22Rv1 (cell line): ENCODE data around the gene WASHC4.

Experiments
- ZFX ChIP-seq: fragments of 450-650 bp; IDR thresholded peaks from 2 replicates; pipeline ENCODE4 v1.6.1; 2017; ENCODE audit warnings: antibody characterized with exemption, borderline replicate concordance
- TF ChIP-seq, protein P1 (sequence below): fragments of 450-650 bp; IDR thresholded peaks from 2 replicates; pipeline ENCODE4 v1.5.1; 2017; ENCODE audit warnings: mild to moderate bottlenecking

GRCh38 chr12:105116969-105117368, 9.4 kb downstream of the WASHC4 start:
- TF ChIP-seq, protein P1, sequence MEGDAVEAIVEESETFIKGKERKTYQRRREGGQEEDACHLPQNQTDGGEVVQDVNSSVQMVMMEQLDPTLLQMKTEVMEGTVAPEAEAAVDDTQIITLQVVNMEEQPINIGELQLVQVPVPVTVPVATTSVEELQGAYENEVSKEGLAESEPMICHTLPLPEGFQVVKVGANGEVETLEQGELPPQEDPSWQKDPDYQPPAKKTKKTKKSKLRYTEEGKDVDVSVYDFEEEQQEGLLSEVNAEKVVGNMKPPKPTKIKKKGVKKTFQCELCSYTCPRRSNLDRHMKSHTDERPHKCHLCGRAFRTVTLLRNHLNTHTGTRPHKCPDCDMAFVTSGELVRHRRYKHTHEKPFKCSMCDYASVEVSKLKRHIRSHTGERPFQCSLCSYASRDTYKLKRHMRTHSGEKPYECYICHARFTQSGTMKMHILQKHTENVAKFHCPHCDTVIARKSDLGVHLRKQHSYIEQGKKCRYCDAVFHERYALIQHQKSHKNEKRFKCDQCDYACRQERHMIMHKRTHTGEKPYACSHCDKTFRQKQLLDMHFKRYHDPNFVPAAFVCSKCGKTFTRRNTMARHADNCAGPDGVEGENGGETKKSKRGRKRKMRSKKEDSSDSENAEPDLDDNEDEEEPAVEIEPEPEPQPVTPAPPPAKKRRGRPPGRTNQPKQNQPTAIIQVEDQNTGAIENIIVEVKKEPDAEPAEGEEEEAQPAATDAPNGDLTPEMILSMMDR = no peak
- TF ChIP-seq ZFX = no peak
